GM12865 (cell line): ENCODE data around the gene TRABD2B.

Experiments
- DNase-seq: peaks from one replicate; pipeline ENCODE4 v3.0.0; 2010; ENCODE audit warnings: low read depth
- H3K4me3 ChIP-seq: 2 replicates; pipeline ENCODE4 v1.5.1; 2011; ENCODE audit warnings: mild to moderate bottlenecking, low read depth, low read length, control low read depth
- CTCF ChIP-seq: IDR thresholded peaks from 2 replicates; pipeline ENCODE4 v1.5.1; 2011; ENCODE audit warnings: low read length, control low read depth, low read depth, inconsistent platforms; ENCODE audit not compliant: insufficient read depth; ENCODE audit errors: missing control alignments

TRABD2B gene

GRCh38 chr1:47934243-47934805 lies 62.9 kb downstream of the TRABD2B start:
- no peak for TF ChIP-seq CTCF
- no peak overlapping the region for H3K4me3 ChIP-seq
- no peak for DNase-seq

GRCh38 chr1:47932743-47933142 lies 64.4 kb downstream of the TRABD2B start:
- TF ChIP-seq CTCF, result no peak

GRCh38 chr1:47931395-47931794 lies 65.8 kb downstream of the TRABD2B start:
- DNase-seq, result peak; percentile 24
- peak; percentile 10 for TF ChIP-seq CTCF

More at GRCh38 chr1:47932743-47933142, 64.4 kb downstream of the TRABD2B start:
- no peak for DNase-seq
- no peak overlapping the region for H3K4me3 ChIP-seq

GRCh38 chr1:47930210-47930840 lies 66.9 kb downstream of the TRABD2B start:
- no peak for TF ChIP-seq CTCF
- H3K4me3 ChIP-seq, result no peak overlapping the region
- DNase-seq, result no peak

More at GRCh38 chr1:47931395-47931794, 65.8 kb downstream of the TRABD2B start:
- no peak overlapping the region for H3K4me3 ChIP-seq

GRCh38 chr1:47927165-47927564 lies 70.0 kb downstream of the TRABD2B start:
- DNase-seq, result no peak
- TF ChIP-seq CTCF, result no peak
- H3K4me3 ChIP-seq, result no peak overlapping the region

- no peak overlapping the region for H3K4me3 ChIP-seq
- DNase-seq, result no peak
- no peak for TF ChIP-seq CTCF
Measured at GRCh38 chr1:47926461-47926999, 70.7 kb downstream of the TRABD2B start.
